ENCODE measurements around the gene SNRNP25. TPM values are rescaled to one million over a fixed set of nuclear protein-coding genes. Genes with fewer than 3 reads are reported as not detected.
A peak's percentile ranks its signal among the peaks of the same experiment; 100 is the strongest.

The SNRNP25 gene
- total RNA-seq, 4 donors from 2014 or later: 25.6 to 34.4 (median 28.5) TPM

- 40% methylated on average over 1 of the region's 15 CpGs; no CpG with 5 or more reads in 1 of the 2 donors for WGBS, 2 donors (ENCODE audit: low coverage in 1 of 2)
- H3K4me1 ChIP-seq: peaks cover 0 to 29% (median 0%) of the 10 kb centered on the region in 3 donors
Measured at GRCh38 chr16:92431-93339, 39.1 kb downstream of the SNRNP25 start.

GRCh38 chr16:94918-95265 lies 41.3 kb downstream of the SNRNP25 start:
- Histone ChIP-seq H3K4me1 (peaks cover 0 to 31% (median 0%) of the 10 kb centered on the region in 3 donors), H3K4me3 (no peak overlapping the region), H3K36me3 (peaks cover 0 to 56% of the 10 kb centered on the region in 2 donors), H3K27ac (no peak overlapping the region), H3K9me3 (no peaks in the 10 kb centered on the region), H3K27me3 (no peaks in the 10 kb centered on the region)
- ATAC-seq: no peak
- no peak for TF ChIP-seq POLR2A (IDR thresholded peaks at IDR 0.05)
- no peak for TF ChIP-seq POLR2AphosphoS5 (IDR thresholded peaks at IDR 0.05)
- TF ChIP-seq EP300 (IDR thresholded peaks at IDR 0.05): no peak
- TF ChIP-seq, protein P1, sequence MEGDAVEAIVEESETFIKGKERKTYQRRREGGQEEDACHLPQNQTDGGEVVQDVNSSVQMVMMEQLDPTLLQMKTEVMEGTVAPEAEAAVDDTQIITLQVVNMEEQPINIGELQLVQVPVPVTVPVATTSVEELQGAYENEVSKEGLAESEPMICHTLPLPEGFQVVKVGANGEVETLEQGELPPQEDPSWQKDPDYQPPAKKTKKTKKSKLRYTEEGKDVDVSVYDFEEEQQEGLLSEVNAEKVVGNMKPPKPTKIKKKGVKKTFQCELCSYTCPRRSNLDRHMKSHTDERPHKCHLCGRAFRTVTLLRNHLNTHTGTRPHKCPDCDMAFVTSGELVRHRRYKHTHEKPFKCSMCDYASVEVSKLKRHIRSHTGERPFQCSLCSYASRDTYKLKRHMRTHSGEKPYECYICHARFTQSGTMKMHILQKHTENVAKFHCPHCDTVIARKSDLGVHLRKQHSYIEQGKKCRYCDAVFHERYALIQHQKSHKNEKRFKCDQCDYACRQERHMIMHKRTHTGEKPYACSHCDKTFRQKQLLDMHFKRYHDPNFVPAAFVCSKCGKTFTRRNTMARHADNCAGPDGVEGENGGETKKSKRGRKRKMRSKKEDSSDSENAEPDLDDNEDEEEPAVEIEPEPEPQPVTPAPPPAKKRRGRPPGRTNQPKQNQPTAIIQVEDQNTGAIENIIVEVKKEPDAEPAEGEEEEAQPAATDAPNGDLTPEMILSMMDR (IDR thresholded peaks at IDR 0.05): no peak
- WGBS, 2 donors (ENCODE audit: low coverage in 1 of 2): 72 to 87% methylated on average over 5 of the region's 5 CpGs

More at GRCh38 chr16:92431-93339, 39.1 kb downstream of the SNRNP25 start:
- Histone ChIP-seq H3K27ac (peak overlapping the region in 1 of 4 donors; percentile 35), H3K36me3 (peaks cover 0 to 60% of the 10 kb centered on the region in 2 donors), H3K27me3 (no peaks in the 10 kb centered on the region), H3K4me3 (no peak overlapping the region), H3K9me3 (no peaks in the 10 kb centered on the region)
- ATAC-seq: no peak
- TF ChIP-seq EP300 (IDR thresholded peaks at IDR 0.05): no peak
- TF ChIP-seq POLR2AphosphoS5 (IDR thresholded peaks at IDR 0.05): no peak
- TF ChIP-seq, protein P1 (IDR thresholded peaks at IDR 0.05): no peak
- TF ChIP-seq POLR2A (IDR thresholded peaks at IDR 0.05): no peak

DNA sequence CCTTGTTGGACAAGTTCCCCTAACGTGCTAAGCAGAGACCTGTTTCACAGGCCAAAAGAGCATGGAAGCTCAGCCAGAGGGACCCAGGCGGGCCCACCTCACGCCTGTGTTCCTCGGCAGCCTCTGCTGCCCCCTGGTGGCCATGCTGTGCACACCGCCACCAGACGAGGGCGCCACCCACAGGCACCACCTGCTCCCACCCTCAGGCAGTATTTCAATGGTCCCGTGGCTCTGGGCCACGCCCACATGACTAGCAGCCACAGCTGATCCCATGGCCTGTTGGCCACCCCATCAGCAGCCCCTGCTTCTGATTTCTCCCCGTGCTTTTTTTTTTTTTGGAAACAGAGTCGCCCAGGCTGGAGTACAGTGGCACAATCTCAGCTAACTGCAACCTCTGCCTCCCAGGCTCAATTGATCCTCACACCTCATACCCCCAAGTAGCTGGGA lies 43.3 kb downstream of the SNRNP25 start:
- Histone ChIP-seq H3K36me3 (peaks cover 0 to 51% of the 10 kb centered on the region in 2 donors), H3K4me1 (peaks cover 0 to 33% (median 0%) of the 10 kb centered on the region in 3 donors), H3K27me3 (no peaks in the 10 kb centered on the region), H3K9me3 (no peaks in the 10 kb centered on the region), H3K27ac (no peak overlapping the region), H3K4me3 (no peak overlapping the region)
- ATAC-seq: peak; percentile 87
- TF ChIP-seq EP300 (IDR thresholded peaks at IDR 0.05) (no peak), POLR2AphosphoS5 (IDR thresholded peaks at IDR 0.05) (peak; percentile 38), POLR2A (IDR thresholded peaks at IDR 0.05) (no peak)
- TF ChIP-seq, protein P1 (IDR thresholded peaks at IDR 0.05): peak in 3 of 4 experiments; percentile 99 to 100 (median 100)
- 21% methylated on average over 5 of the region's 11 CpGs; no CpG with 5 or more reads in 1 of the 2 donors for WGBS, 2 donors (ENCODE audit: low coverage in 1 of 2)

DNA sequence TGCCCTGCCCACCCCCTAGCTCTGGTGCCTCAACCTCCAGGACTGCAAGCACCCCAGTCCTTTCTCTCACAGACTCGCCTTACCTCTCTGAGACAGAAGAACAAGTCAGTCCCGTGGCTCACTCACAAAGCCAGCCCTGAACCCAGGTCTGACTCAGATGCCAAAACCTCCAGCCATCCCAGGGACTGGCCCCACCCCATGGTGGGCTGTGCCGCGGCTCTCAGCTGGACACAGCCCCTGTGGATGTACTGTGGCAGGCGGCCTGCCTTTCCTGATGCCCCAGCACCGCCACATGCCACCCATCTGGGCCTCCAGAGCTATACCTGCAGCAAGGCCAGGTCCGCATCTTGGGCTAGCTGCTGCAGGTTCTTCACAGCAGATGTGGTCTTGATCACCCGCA lies 44.2 kb downstream of the SNRNP25 start:
- H3K36me3 ChIP-seq: peaks cover 0 to 43% of the 10 kb centered on the region in 2 donors
- WGBS, 2 donors (ENCODE audit: low coverage in 1 of 2): no CpG with 5 or more reads among the region's 8 CpGs
- TF ChIP-seq, protein P1 (IDR thresholded peaks at IDR 0.05): no peak
- TF ChIP-seq EP300 (IDR thresholded peaks at IDR 0.05): no peak
- TF ChIP-seq POLR2A (IDR thresholded peaks at IDR 0.05): no peak
- TF ChIP-seq POLR2AphosphoS5 (IDR thresholded peaks at IDR 0.05): no peak
- H3K27me3 ChIP-seq: no peaks in the 10 kb centered on the region
- no peak for ATAC-seq
- peaks cover 0 to 39% (median 0%) of the 10 kb centered on the region in 3 donors for H3K4me1 ChIP-seq
- H3K4me3 ChIP-seq: no peak overlapping the region
- H3K27ac ChIP-seq: no peak overlapping the region
- no peaks in the 10 kb centered on the region for H3K9me3 ChIP-seq
